OCI-LY7 (cell line): ENCODE results near the gene IGFLR1. TPM values are rescaled to one million over a fixed set of nuclear protein-coding genes. Genes with fewer than 3 reads are reported as not detected.

Experiments
- BruUV-seq: library from RNA; stranded (reverse); fragments of 400-500 nt; replicated peaks from 2 replicates; lab custom pipeline; 2021; lab: Mats Ljungman, UMichigan
- CTCF ChIA-PET: fragments of 300-600 bp; sonication (Branson Sonifier 250); formaldehyde crosslinking; loops from one replicate; lab custom pipeline; 2022; ENCODE audit warnings: antibody characterized with exemption; ENCODE audit not compliant: unreplicated experiment; lab: Charles Lee
- POLR2A ChIA-PET: fragments of 300-600 bp; sonication (Branson Sonifier 250); formaldehyde crosslinking; loops from one replicate; lab custom pipeline; 2022; ENCODE audit warnings: antibody characterized with exemption; lab: Charles Lee
- DNase-seq: peaks from one replicate; pipeline ENCODE4 v3.0.0-alpha.2; 2015; ENCODE audit warnings: low spot score
- H2AFZ ChIP-seq: fragments of 200-600 bp; sonication (generic), shearing (Covaris generic); 2 replicates; pipeline ENCODE4 v1.6.1; 2014; ENCODE audit warnings: mild to moderate bottlenecking, antibody characterized with exemption, low read length, moderate library complexity
- H3K27ac ChIP-seq: fragments of 200-600 bp; sonication (generic); 2 replicates; pipeline ENCODE4 v1.5.1; 2014; ENCODE audit warnings: mixed run types, low read depth, mild to moderate bottlenecking, moderate library complexity, low read length, inconsistent platforms; ENCODE audit not compliant: poor library complexity, severe bottlenecking
- H3K36me3 ChIP-seq: fragments of 200-600 bp; sonication (generic); 2 replicates; pipeline ENCODE4 v1.6.1; 2014; ENCODE audit warnings: mild to moderate bottlenecking, antibody characterized with exemption, low read length, moderate library complexity, mixed read lengths; ENCODE audit not compliant: insufficient read depth
- H3K4me1 ChIP-seq: fragments of 200-600 bp; sonication (generic); 2 replicates; pipeline ENCODE4 v1.5.1; 2014; ENCODE audit warnings: mild to moderate bottlenecking, low read length; ENCODE audit not compliant: insufficient read depth, poor library complexity, severe bottlenecking
- H3K4me2 ChIP-seq: fragments of 200-600 bp; sonication (generic); 2 replicates; pipeline ENCODE4 v1.6.1; 2014; ENCODE audit warnings: mild to moderate bottlenecking, low read length
- H3K4me3 ChIP-seq: fragments of 200-600 bp; sonication (generic); 2 replicates; pipeline ENCODE4 v1.5.1; 2014; ENCODE audit warnings: mild to moderate bottlenecking, low read depth, low read length; ENCODE audit not compliant: poor library complexity, severe bottlenecking
- H3K79me2 ChIP-seq: fragments of 200-600 bp; sonication (generic); 2 replicates; pipeline ENCODE4 v1.6.1; 2016; ENCODE audit warnings: low read depth, mild to moderate bottlenecking, low read length, moderate library complexity, mixed read lengths; ENCODE audit not compliant: insufficient read depth
- H3K9me2 ChIP-seq: fragments of 200-600 bp; sonication (generic); 2 replicates; pipeline ENCODE4 v1.6.1; 2016; ENCODE audit warnings: mild to moderate bottlenecking, low read length, mixed read lengths; ENCODE audit not compliant: insufficient read depth
- H3K9me3 ChIP-seq: fragments of 200-600 bp; sonication (generic); 2 replicates; pipeline ENCODE4 v1.6.1; 2014; ENCODE audit warnings: mild to moderate bottlenecking, mixed run types, low read length, mixed read lengths
- H4K20me1 ChIP-seq: fragments of 200-600 bp; sonication (generic); 2 replicates; pipeline ENCODE4 v1.6.1; 2014; ENCODE audit warnings: mild to moderate bottlenecking, antibody characterized with exemption, low read length, moderate library complexity, mixed read lengths; ENCODE audit not compliant: insufficient read depth
- CTCF ChIP-seq: fragments of 200-600 bp; sonication (generic); conservative IDR thresholded peaks from 2 replicates; pipeline ENCODE4 v1.5.1; 2014; ENCODE audit warnings: mild to moderate bottlenecking, antibody characterized with exemption, low read length, moderate library complexity, mixed read lengths
- EZH2phosphoT487 ChIP-seq: fragments of 200-600 bp; sonication (generic); IDR thresholded peaks from 2 replicates; pipeline ENCODE4 v1.6.1; 2018; ENCODE audit warnings: low read depth, borderline replicate concordance, mild to moderate bottlenecking, mixed run types, antibody characterized with exemption, low read length, moderate library complexity, mixed read lengths
- intact Hi-C: fragments of 100-400 bp; cut with micrococcal nuclease; formaldehyde crosslinking; loops from one replicate; pipeline ENCODE4 v1.10.0; 2022; ENCODE audit not compliant: unreplicated experiment
- total RNA-seq, 2 experiments: library from RNA; depleted of rRNA in 1 of 2; stranded (reverse); fragments of >200 nt in 1 of 2; shearing (Covaris generic) in 1 of 2; gene quantifications; 2 replicates each; pipeline ENCODE4 v1.2.3, GENCODE V29; 2014 to 2022

Gene IGFLR1
- total RNA-seq, 2 experiments from 2014 or later: 8.5 to 18.3 TPM

GRCh38 chr19:35713506-35713850 lies 28.8 kb downstream of the IGFLR1 start:
- Histone ChIP-seq H3K4me1 (peaks cover 61% of the 10 kb centered on the region), H2AFZ (no peak overlapping the region), H3K4me3 (no peak overlapping the region), H3K9me3 (no peaks in the 10 kb centered on the region), H3K79me2 (peaks cover 4% of the 10 kb centered on the region), H3K9me2 (no peaks in the 10 kb centered on the region), H4K20me1 (no peaks in the 10 kb centered on the region), H3K36me3 (no peaks in the 10 kb centered on the region), H3K4me2 (no peak overlapping the region), H3K27ac (no peak overlapping the region)
- POLR2A ChIA-PET: no interaction called here
- no peak for DNase-seq
- intact Hi-C loops: no loop called here
- CTCF ChIA-PET: no interaction called here
- TF ChIP-seq CTCF (no peak), EZH2phosphoT487 (no peak)
- no TSS peak for BruUV-seq

GRCh38 chr19:35712567-35713505 lies 29.4 kb downstream of the IGFLR1 start:
- Histone ChIP-seq H3K79me2 (no peaks in the 10 kb centered on the region), H2AFZ (no peak overlapping the region)

More at GRCh38 chr19:35712567-35713505, 29.4 kb downstream of the IGFLR1 start:
- Histone ChIP-seq H4K20me1 (no peaks in the 10 kb centered on the region), H3K27ac (no peak overlapping the region), H3K4me2 (no peak overlapping the region), H3K36me3 (no peaks in the 10 kb centered on the region), H3K9me2 (no peaks in the 10 kb centered on the region), H3K4me3 (no peak overlapping the region), H3K4me1 (peaks cover 61% of the 10 kb centered on the region), H3K9me3 (no peaks in the 10 kb centered on the region)
- DNase-seq: no peak
- no TSS peak for BruUV-seq
- ChIA-PET POLR2A (no interaction called here), CTCF (no interaction called here)
- intact Hi-C loops: no loop called here
- TF ChIP-seq EZH2phosphoT487: no peak
- no peak for TF ChIP-seq CTCF
